ENCODE results near the gene RAB29. TPM values are rescaled to one million over a fixed set of nuclear protein-coding genes. Genes with fewer than 3 reads are reported as not detected.

The RAB29 gene
- total RNA-seq, 4 donors from 2014 or later = 8.3 to 96.6 (median 22.0) TPM

DNA sequence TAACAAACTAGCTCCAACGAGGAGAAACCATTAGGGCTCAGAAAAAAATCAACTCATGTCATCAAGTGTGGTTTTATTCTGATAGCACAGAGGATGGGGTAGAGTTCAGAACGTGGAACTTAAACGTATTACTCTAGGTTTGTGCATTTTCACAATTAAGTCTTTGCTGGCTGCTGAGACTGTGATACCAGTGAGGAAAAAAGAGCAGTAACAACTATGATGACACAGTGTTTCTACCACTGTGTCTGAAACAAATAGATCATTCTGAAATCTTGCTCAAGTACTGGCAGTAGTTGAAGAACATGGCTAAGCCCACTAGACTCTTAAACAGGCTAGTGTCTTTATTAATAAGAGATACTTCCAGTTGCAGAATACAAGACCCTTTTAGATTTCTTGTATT, 56.3 kb downstream of the RAB29 start:
- H3K4me1 ChIP-seq = no peaks in the 10 kb centered on the region
- no peak for DNase-seq
- peaks cover 0 to 78% (median 0%) of the 10 kb centered on the region in 3 donors for H3K36me3 ChIP-seq
- no peak overlapping the region for H3K27ac ChIP-seq
- H3K27me3 ChIP-seq = no peaks in the 10 kb centered on the region
- no peak for TF ChIP-seq POLR2A (IDR thresholded peaks at IDR 0.05)
- TF ChIP-seq, protein P1, sequence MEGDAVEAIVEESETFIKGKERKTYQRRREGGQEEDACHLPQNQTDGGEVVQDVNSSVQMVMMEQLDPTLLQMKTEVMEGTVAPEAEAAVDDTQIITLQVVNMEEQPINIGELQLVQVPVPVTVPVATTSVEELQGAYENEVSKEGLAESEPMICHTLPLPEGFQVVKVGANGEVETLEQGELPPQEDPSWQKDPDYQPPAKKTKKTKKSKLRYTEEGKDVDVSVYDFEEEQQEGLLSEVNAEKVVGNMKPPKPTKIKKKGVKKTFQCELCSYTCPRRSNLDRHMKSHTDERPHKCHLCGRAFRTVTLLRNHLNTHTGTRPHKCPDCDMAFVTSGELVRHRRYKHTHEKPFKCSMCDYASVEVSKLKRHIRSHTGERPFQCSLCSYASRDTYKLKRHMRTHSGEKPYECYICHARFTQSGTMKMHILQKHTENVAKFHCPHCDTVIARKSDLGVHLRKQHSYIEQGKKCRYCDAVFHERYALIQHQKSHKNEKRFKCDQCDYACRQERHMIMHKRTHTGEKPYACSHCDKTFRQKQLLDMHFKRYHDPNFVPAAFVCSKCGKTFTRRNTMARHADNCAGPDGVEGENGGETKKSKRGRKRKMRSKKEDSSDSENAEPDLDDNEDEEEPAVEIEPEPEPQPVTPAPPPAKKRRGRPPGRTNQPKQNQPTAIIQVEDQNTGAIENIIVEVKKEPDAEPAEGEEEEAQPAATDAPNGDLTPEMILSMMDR (IDR thresholded peaks at IDR 0.05) = no peak
- H3K9me3 ChIP-seq = no peaks in the 10 kb centered on the region
- H3K4me3 ChIP-seq = no peak overlapping the region

Small RNA genes lying within 50 kb of the gene (small RNA-seq; reads per million reads assigned to genes)
- 0 reads per million in 2 donors for gene RF00139

Other genes with a start within 250 kb of the RAB29 start
- 10 to 100 TPM; 16.6 to 66.8 (median 23.7) TPM for gene ELK4, start 143.5 kb downstream of the RAB29 start, total RNA-seq
- 10 to 100 TPM in 2 of 4 donors, 1 to 10 TPM in 2; 7.4 to 16.0 (median 11.2) TPM for gene SLC45A3, start 95.0 kb downstream of the RAB29 start, total RNA-seq
- gene NUCKS1, start 25.3 kb downstream of the RAB29 start, total RNA-seq = 10 to 100 TPM; 21.1 to 64.5 (median 41.5) TPM
- 10 to 100 TPM in 1 of 4 donors, 1 to 10 TPM in 3; 4.0 to 21.5 (median 6.8) TPM for gene SLC41A1, start 37.7 kb upstream of the RAB29 start, total RNA-seq
- not detected for gene PM20D1, start 74.7 kb upstream of the RAB29 start, total RNA-seq
- not detected for gene SLC26A9, start 168.0 kb upstream of the RAB29 start, total RNA-seq
- under 1 TPM in 3 of 4 donors, not detected in 1; 0.35 to 0.47 (median 0.40) TPM for gene RAB7B, start 227.9 kb upstream of the RAB29 start, total RNA-seq
- 1 to 10 TPM in 3 of 4 donors, not detected in 1; 3.6 to 8.1 (median 3.6) TPM for gene CTSE, start 248.4 kb upstream of the RAB29 start, total RNA-seq

Data from Peyer's patch (tissue), 4 donors.